ENCODE measurements around the gene HERC2. TPM values are rescaled to one million over a fixed set of nuclear protein-coding genes. Genes with fewer than 3 reads are reported as not detected.

HERC2 gene
- total and polyA plus RNA-seq, 2 of the 4 experiments (the other 2 are of a cell fraction), result 20.8 to 28.9 TPM

GRCh38 chr15:28112101-28112760 is 209.7 kb downstream of the HERC2 start:
- Histone ChIP-seq H3K36me3 (ENCODE audit: control insufficient read depth, insufficient read depth, low read length) (peaks cover 35% of the 10 kb centered on the region), H2BK5ac (ENCODE audit: low read depth, low read length, poor library complexity, severe bottlenecking) (no peak overlapping the region), H3K27me3 (ENCODE audit: control insufficient read depth, insufficient read depth, low read length) (no peaks in the 10 kb centered on the region), H3K14ac (replicated peaks; ENCODE audit: low read depth, low read length) (no peak overlapping the region), H2AK9ac (replicated peaks; ENCODE audit: low read depth, low read length, poor library complexity) (no peak overlapping the region), H4K5ac (ENCODE audit: low read depth, low read length) (no peak overlapping the region), H2AK5ac (ENCODE audit: low read depth, low read length) (no peak overlapping the region), H4K91ac (ENCODE audit: insufficient read depth, low read depth, low read length) (no peak overlapping the region), H2BK120ac (ENCODE audit: low read depth, low read length) (no peak overlapping the region), H3K18ac (ENCODE audit: low read depth, low read length) (no peak overlapping the region), H3K4me2 (ENCODE audit: low read depth, low read length) (no peak overlapping the region), H2AFZ (replicated peaks; ENCODE audit: low read length, poor library complexity) (no peak overlapping the region), H3K27ac (ENCODE audit: insufficient read depth, low read length) (no peak overlapping the region), H3K56ac (ENCODE audit: extremely low read depth, insufficient read depth, low read length) (no peak overlapping the region), H3K9ac (ENCODE audit: low read depth, low read length) (no peak overlapping the region), H3K4me1 (ENCODE audit: control insufficient read depth, insufficient read depth, low read length) (no peaks in the 10 kb centered on the region), H3K79me1 (ENCODE audit: low read depth in 1 of 2, low read length in 2 of 2) (0 out of 4 replicates have a peak, but pooled peaks cover 0 to 3% of the 10 kb centered on the region in 2 experiments), H2BK20ac (ENCODE audit: low read depth, low read length) (no peak overlapping the region), H4K8ac (ENCODE audit: low read depth in 2 of 2, low read length in 2 of 2) (no peak overlapping the region), H3K23ac (ENCODE audit: low read depth, low read length) (no peak overlapping the region), H3K4me3 (ENCODE audit: insufficient read depth, low read depth, low read length) (no peak overlapping the region), H3K9me3 (ENCODE audit: control insufficient read depth, insufficient read depth, low read length) (no peaks in the 10 kb centered on the region), H3K9me1 (ENCODE audit: insufficient read depth, low read length) (no peaks in the 10 kb centered on the region), H2BK15ac (ENCODE audit: low read depth, low read length) (no peak overlapping the region), H3K4ac (ENCODE audit: low read depth, low read length) (no peak overlapping the region), H4K20me1 (ENCODE audit: insufficient read depth, low read length) (no peaks in the 10 kb centered on the region)
- ChIA-PET POLR2A (ENCODE audit: unreplicated experiment) (no interaction called here), CTCF (no interaction called here)
- intact Hi-C loops (cut with micrococcal nuclease) (no loop called here), in situ Hi-C loops (cut with MboI; ENCODE audit: low sequenced_read_pairs) (loop anchor here (25.0 kb wide), 1 partner anchor 1225 kb away; no protein-coding TSS in a partner anchor), dilution Hi-C loops (cut with HindIII; ENCODE audit: low sequenced_read_pairs, unreplicated experiment) (no loop called here)
- WGBS, 2 experiments (ENCODE audit: extremely low coverage in 2 of 2, insufficient read length in 1 of 2), result 96% methylated on average over 8 of the region's 20 CpGs; no CpG with 5 or more reads in 1 of the 2 experiments
- no peak for TF ChIP-seq FOS (IDR thresholded peaks at IDR 0.05; ENCODE audit: low read depth, low read length)
- TF ChIP-seq NFE2L2 (IDR thresholded peaks at IDR 0.05; ENCODE audit: low read depth, low read length), result no peak
- no peak for TF ChIP-seq RAD21 (IDR thresholded peaks at IDR 0.05; ENCODE audit: low read length)
- TF ChIP-seq MAFK (IDR thresholded peaks at IDR 0.05; ENCODE audit: low read depth, low read length), result no peak
- no peak for DNase-seq
- ATAC-seq (ENCODE audit: low read depth), result no peak
- no TSS peak for BruUV-seq (replicated peaks)
